BLaER1 treated with 17β-estradiol and CSF1 and Interleukin-3, amounts not matched to agents 10 nM and 100 nM (cell line): ENCODE measurements around the gene ZC3H15.
"Not testable (repeated sequence)": the region's sequence is repeated elsewhere in the genome, so short reads cannot be mapped to it uniquely, and the experiment has no call there.

Source experiments
- H3K27ac ChIP-seq, 11 experiments: shearing (Covaris generic); formaldehyde crosslinking; 2 replicates each; pipeline ENCODE4 v1.8.1; 2022
- H3K27me3 ChIP-seq, 11 experiments: shearing (Covaris generic); formaldehyde crosslinking; 2 replicates each; pipeline ENCODE4 v1.8.1; 2022
- H3K36me3 ChIP-seq, 11 experiments: shearing (Covaris generic); formaldehyde crosslinking; 2 replicates each; pipeline ENCODE4 v1.8.1; 2022
- H3K4me1 ChIP-seq, 10 experiments: shearing (Covaris generic); formaldehyde crosslinking; 2 replicates each; pipeline ENCODE4 v1.8.1; 2022
- H3K4me2 ChIP-seq, 11 experiments: shearing (Covaris generic); formaldehyde crosslinking; 2 replicates each; pipeline ENCODE4 v1.8.1; 2022
- H3K4me3 ChIP-seq, 10 experiments: shearing (Covaris generic); formaldehyde crosslinking; 2 replicates each; pipeline ENCODE4 v1.8.1; 2022
- H3K9ac ChIP-seq, 11 experiments: shearing (Covaris generic); formaldehyde crosslinking; 2 replicates each; pipeline ENCODE4 v1.8.1; 2022
- H3K9me3 ChIP-seq, 11 experiments: shearing (Covaris generic); formaldehyde crosslinking; replicated peaks in 1 of 11; 2 replicates each; pipeline ENCODE4 v1.8.1; 2022
- H4K20me1 ChIP-seq, 11 experiments: shearing (Covaris generic); formaldehyde crosslinking; 2 replicates each; pipeline ENCODE4 v1.8.1; 2022
- Cebpa-rat ChIP-seq, 11 experiments: shearing (Covaris generic); IDR thresholded peaks; 2 replicates each; pipeline ENCODE4 v1.8.1; 2022

ZC3H15 gene

GRCh38 chr2:186508263-186508662, 22.2 kb downstream of the ZC3H15 start:
- Histone ChIP-seq H3K9me3 (no peaks in the 10 kb centered on the region), H3K4me1 (peaks cover 0 to 9% (median 0%) of the 10 kb centered on the region in 10 experiments; a peak in 2 of 20 replicates), H3K9ac (no peak overlapping the region), H3K27ac (no peak overlapping the region), H4K20me1 (peaks cover 6 to 78% (median 37%) of the 10 kb centered on the region in 11 experiments; a peak in 21 of 22 replicates), H3K4me3 (no peak overlapping the region), H3K27me3 (no peaks in the 10 kb centered on the region), H3K4me2 (no peak overlapping the region), H3K36me3 (peaks cover 80 to 100% (median 94%) of the 10 kb centered on the region in 11 experiments)
- TF ChIP-seq Cebpa-rat (IDR thresholded peaks at IDR 0.05), result no peak

GRCh38 chr2:186515376-186515775, 29.3 kb downstream of the ZC3H15 start:
- Histone ChIP-seq H3K4me3 (no peak overlapping the region), H3K27ac (no peak overlapping the region), H3K9me3 (no peaks in the 10 kb centered on the region), H3K4me1 (peaks cover 0 to 31% (median 13%) of the 10 kb centered on the region in 10 experiments; a peak in 13 of 20 replicates), H3K27me3 (no peaks in the 10 kb centered on the region), H3K36me3 (peaks cover 55 to 92% (median 66%) of the 10 kb centered on the region in 11 experiments), H3K4me2 (no peak overlapping the region), H4K20me1 (peaks cover 0 to 44% (median 13%) of the 10 kb centered on the region in 11 experiments; a peak in 10 of 22 replicates), H3K9ac (no peak overlapping the region)
- no peak for TF ChIP-seq Cebpa-rat (IDR thresholded peaks at IDR 0.05)

- peaks cover 0 to 36% (median 8%) of the 10 kb centered on the region in 11 experiments; a peak in 10 of 22 replicates for H4K20me1 ChIP-seq
- H3K9ac ChIP-seq, result no peak overlapping the region
- peaks cover 0 to 31% (median 13%) of the 10 kb centered on the region in 10 experiments; a peak in 13 of 20 replicates for H3K4me1 ChIP-seq
- no peaks in the 10 kb centered on the region for H3K9me3 ChIP-seq
- H3K4me2 ChIP-seq, result no peak overlapping the region
- no peak overlapping the region for H3K4me3 ChIP-seq
- no peak overlapping the region for H3K27ac ChIP-seq
- no peaks in the 10 kb centered on the region for H3K27me3 ChIP-seq
- no peak for TF ChIP-seq Cebpa-rat (IDR thresholded peaks at IDR 0.05)
- peaks cover 55 to 92% (median 66%) of the 10 kb centered on the region in 11 experiments for H3K36me3 ChIP-seq
Observed at GRCh38 chr2:186516396-186516795, 30.3 kb downstream of the ZC3H15 start.

GRCh38 chr2:186517090-186517489, 31.0 kb downstream of the ZC3H15 start:
- Histone ChIP-seq H3K9ac (no peak overlapping the region), H3K9me3 (no peaks in the 10 kb centered on the region), H3K27ac (no peak overlapping the region), H3K4me2 (peak overlapping the region in 4 of 11 experiments; percentile 18 to 40 (median 34); a peak in 4 of 22 replicates), H3K4me3 (no peak overlapping the region), H3K4me1 (peaks cover 0 to 30% (median 13%) of the 10 kb centered on the region in 10 experiments; a peak in 13 of 20 replicates), H3K36me3 (peaks cover 52 to 91% (median 63%) of the 10 kb centered on the region in 11 experiments), H3K27me3 (no peaks in the 10 kb centered on the region), H4K20me1 (peaks cover 0 to 29% (median 5%) of the 10 kb centered on the region in 11 experiments; a peak in 9 of 22 replicates)
- no peak for TF ChIP-seq Cebpa-rat (IDR thresholded peaks at IDR 0.05)

GRCh38 chr2:186518291-186518690, 32.2 kb downstream of the ZC3H15 start:
- no peak overlapping the region for H3K4me3 ChIP-seq
- no peak overlapping the region for H3K9ac ChIP-seq
- peaks cover 0 to 21% (median 13%) of the 10 kb centered on the region in 10 experiments; a peak in 13 of 20 replicates for H3K4me1 ChIP-seq
- peak overlapping the region in 6 of 11 experiments; percentile 2 to 40 (median 24); a peak in 6 of 22 replicates for H3K4me2 ChIP-seq
- H3K27ac ChIP-seq, result no peak overlapping the region; a peak in 1 of 22 replicates
- H3K36me3 ChIP-seq, result peaks cover 43 to 79% (median 57%) of the 10 kb centered on the region in 11 experiments
- H4K20me1 ChIP-seq, result peaks cover 0 to 20% (median 0%) of the 10 kb centered on the region in 11 experiments; a peak in 2 of 22 replicates
- TF ChIP-seq Cebpa-rat (IDR thresholded peaks at IDR 0.05), result no peak
- H3K9me3 ChIP-seq, result no peaks in the 10 kb centered on the region
- no peaks in the 10 kb centered on the region for H3K27me3 ChIP-seq

GRCh38 chr2:186518945-186519344, 32.9 kb downstream of the ZC3H15 start:
- H3K27ac ChIP-seq, result no peak overlapping the region; a peak in 1 of 22 replicates
- peak overlapping the region in 3 of 11 experiments; percentile 5 to 40 (median 32); a peak in 5 of 22 replicates for H3K4me2 ChIP-seq

GRCh38 chr2:186521570-186522153, 35.6 kb downstream of the ZC3H15 start:
- Histone ChIP-seq H3K36me3 (peaks cover 27 to 45% (median 32%) of the 10 kb centered on the region in 11 experiments; a peak in 21 of 22 replicates), H3K4me1 (peaks cover 0 to 21% (median 13%) of the 10 kb centered on the region in 10 experiments; a peak in 13 of 20 replicates)
- not testable (repeated sequence) for H3K4me2 ChIP-seq

More at GRCh38 chr2:186518945-186519344, 32.9 kb downstream of the ZC3H15 start:
- peaks cover 0 to 16% (median 0%) of the 10 kb centered on the region in 11 experiments; a peak in 2 of 22 replicates for H4K20me1 ChIP-seq
- H3K4me1 ChIP-seq, result peaks cover 0 to 21% (median 13%) of the 10 kb centered on the region in 10 experiments; a peak in 13 of 20 replicates
- no peak for TF ChIP-seq Cebpa-rat (IDR thresholded peaks at IDR 0.05)
- H3K9ac ChIP-seq, result no peak overlapping the region; a peak in 1 of 22 replicates
- H3K4me3 ChIP-seq, result no peak overlapping the region
- peaks cover 36 to 72% (median 50%) of the 10 kb centered on the region in 11 experiments for H3K36me3 ChIP-seq
- no peaks in the 10 kb centered on the region for H3K9me3 ChIP-seq
- no peaks in the 10 kb centered on the region for H3K27me3 ChIP-seq

GRCh38 chr2:186522450-186522849, 36.4 kb downstream of the ZC3H15 start:
- H3K36me3 ChIP-seq, result peaks cover 21 to 37% (median 25%) of the 10 kb centered on the region in 11 experiments; a peak in 21 of 22 replicates
- TF ChIP-seq Cebpa-rat (IDR thresholded peaks at IDR 0.05), result no peak
- no peak overlapping the region for H3K9ac ChIP-seq
- H3K4me2 ChIP-seq, result no peak overlapping the region
- no peaks in the 10 kb centered on the region for H3K27me3 ChIP-seq
- H3K4me1 ChIP-seq, result peaks cover 0 to 18% (median 10%) of the 10 kb centered on the region in 10 experiments; a peak in 13 of 20 replicates
- H3K9me3 ChIP-seq, result peaks cover 0 to 10% (median 6%) of the 10 kb centered on the region in 11 experiments; a peak in 4 of 22 replicates
- H3K4me3 ChIP-seq, result no peak overlapping the region
- H4K20me1 ChIP-seq, result peaks cover 0 to 11% (median 0%) of the 10 kb centered on the region in 11 experiments; a peak in 2 of 22 replicates
- H3K27ac ChIP-seq, result no peak overlapping the region

More at GRCh38 chr2:186521570-186522153, 35.6 kb downstream of the ZC3H15 start:
- not testable (repeated sequence) for H3K27ac ChIP-seq, H3K4me3 ChIP-seq, H3K27me3 ChIP-seq, H3K9me3 ChIP-seq, H3K9ac ChIP-seq
- H4K20me1 ChIP-seq, result peaks cover 0 to 16% (median 0%) of the 10 kb centered on the region in 11 experiments; a peak in 2 of 22 replicates

GRCh38 chr2:186523791-186524190, 37.7 kb downstream of the ZC3H15 start:
- Histone ChIP-seq H3K9ac (no peak overlapping the region), H3K9me3 (peaks cover 0 to 13% (median 6%) of the 10 kb centered on the region in 11 experiments; a peak in 4 of 22 replicates), H4K20me1 (peaks cover 0 to 1% (median 0%) of the 10 kb centered on the region in 11 experiments; a peak in 1 of 22 replicates), H3K27me3 (no peaks in the 10 kb centered on the region), H3K4me2 (no peak overlapping the region), H3K4me1 (peaks cover 0 to 5% (median 1%) of the 10 kb centered on the region in 10 experiments; a peak in 7 of 20 replicates), H3K4me3 (no peak overlapping the region), H3K36me3 (peaks cover 11 to 25% (median 18%) of the 10 kb centered on the region in 11 experiments; a peak in 21 of 22 replicates), H3K27ac (no peak overlapping the region)
- no peak for TF ChIP-seq Cebpa-rat (IDR thresholded peaks at IDR 0.05)
